DMS153 treated with DMSO at 0.1 percent for 48 hours (cell line): Measurements from ENCODE around the gene ADGB.

Experiments
- DNase-seq: peaks from one replicate; lab custom pipeline; 2025; ENCODE audit not compliant: unreplicated experiment; lab: John Stamatoyannopoulos, UW

The ADGB gene

DNA sequence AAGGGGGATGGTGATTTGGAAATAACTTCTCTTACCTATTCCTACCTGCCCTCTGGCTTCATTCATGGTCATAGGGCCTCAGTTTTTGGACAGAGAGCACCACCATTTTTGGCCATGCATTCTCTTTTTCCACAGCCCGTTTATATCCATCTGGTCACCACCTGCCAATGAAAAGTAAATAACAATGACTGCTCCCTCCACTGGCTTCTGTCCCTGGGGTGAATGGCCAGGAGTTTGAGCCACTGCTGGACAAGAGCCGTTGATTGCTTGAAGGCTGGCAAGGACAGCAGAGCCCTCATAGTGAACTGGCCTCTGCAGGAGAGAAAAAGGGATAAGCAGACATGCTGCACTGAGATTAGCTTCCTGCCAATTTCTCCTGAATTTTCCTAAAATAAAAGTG, 261.8 kb downstream of the ADGB start:
- no peak for DNase-seq

DNA sequence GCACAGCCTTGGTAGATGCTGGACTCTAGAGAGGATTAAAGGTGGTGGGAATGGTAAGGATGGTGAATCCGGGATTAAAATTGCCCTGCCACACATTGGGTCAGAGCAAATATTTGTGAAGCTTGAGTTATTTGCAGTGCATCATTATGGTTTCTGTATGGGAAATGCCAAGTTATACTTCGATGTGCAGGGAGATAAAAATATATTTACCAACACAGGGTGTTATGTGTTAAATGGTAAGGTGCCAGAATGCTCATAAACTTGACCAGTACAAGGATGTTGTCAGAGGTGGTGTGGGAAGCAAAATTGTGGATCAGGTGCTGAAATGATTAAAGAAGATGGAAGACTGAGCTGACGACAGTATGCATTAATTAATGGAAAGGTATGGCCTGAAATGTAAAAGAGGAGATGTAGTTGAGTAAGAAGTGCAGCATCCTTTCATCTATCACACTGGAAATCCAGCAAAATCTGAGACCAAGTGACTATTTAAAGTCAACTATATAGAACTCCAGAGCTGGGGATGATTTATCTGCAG, 262.3 kb downstream of the ADGB start:
- DNase-seq: no peak

- no peak for DNase-seq
Observed at GRCh38 chr6:146861716-146862115, 262.9 kb downstream of the ADGB start.

GRCh38 chr6:146862508-146862919, 263.7 kb downstream of the ADGB start:
- no peak for DNase-seq

DNA sequence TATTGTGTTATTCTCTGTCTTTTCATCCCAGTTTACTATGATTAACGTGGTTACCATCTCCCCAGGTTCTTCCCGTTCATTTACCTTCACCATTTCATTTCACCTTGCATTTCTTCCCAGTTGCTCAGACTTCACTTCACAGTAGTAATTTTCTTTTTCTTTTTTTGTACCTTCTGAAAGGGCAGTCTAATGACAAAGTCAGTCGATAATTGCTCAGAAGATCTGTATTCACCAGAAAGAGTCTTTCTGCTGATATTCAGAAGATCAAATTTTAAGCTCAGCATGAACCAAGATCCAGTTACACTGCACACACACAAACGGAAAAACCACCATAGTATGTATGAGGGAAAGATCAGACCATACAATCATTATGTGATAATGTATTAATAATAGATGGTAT, 265.5 kb downstream of the ADGB start:
- no peak for DNase-seq

DNA sequence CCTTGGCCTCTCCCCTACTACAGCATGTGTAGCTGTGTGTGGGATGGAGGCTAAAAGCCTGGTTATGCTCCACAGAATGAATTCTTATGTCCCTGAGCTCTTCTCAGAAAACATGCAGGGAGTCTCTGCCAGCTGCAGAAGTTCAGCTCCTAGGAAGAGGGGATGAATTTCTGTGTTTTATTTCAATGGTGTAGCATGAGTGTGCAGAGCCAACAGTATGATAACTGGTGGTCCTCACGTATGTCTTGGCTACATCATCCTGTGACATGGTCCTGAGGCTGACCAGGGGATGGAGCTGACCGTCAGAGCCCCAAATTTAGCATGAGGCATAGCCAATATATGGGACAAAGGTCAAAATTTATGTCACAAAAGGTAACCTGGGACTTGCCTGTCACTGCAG, 266.1 kb downstream of the ADGB start:
- no peak for DNase-seq
